ENCODE measurements around the gene TTC8.
"Not testable (repeated sequence)": the region's sequence is repeated elsewhere in the genome, so short reads cannot be mapped to it uniquely, and the experiment has no call there.

Gene TTC8

DNA sequence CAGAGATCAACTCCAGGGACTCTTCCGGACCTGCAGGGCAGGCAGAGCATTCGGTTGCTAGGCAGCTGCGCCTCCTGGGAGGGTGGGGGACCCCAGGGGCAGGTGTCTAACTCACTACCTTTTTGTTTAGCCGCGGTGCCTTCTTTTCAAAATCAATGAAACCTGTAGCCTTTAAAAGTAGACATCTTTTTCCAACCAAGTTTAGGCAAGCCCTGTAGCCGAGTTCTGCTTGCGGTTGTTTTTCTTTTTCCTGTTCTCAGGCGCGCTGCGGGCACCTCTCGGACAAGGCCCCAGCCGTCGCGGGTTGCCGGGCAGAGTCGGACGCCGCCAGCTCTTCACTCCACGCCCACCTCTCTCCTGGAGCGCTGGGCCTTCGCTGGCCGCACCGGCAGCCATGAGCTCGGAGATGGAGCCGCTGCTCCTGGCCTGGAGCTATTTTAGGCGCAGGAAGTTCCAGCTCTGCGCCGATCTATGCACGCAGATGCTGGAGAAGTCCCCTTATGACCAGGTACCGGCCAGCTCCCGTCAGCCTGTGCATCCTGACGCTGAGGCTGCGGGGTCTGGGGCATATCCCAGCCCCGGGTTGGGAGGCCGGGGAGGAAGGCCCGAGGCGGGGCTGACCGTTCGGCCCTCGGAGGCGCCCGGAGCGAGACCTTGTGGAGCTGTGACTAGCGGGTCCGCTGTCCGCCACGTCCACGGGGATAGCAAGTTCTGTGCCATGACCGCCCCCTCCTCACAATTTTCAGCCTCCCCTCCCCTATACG lies at the start of gene TTC8:
Gene TTC8 (plus strand): TSS at position 338 of the 764 bp plus-strand sequence. CDS start 57 bp downstream, at position 395.
- FAIRE-seq = peak; percentile 18
- DNase-seq (ENCODE audit: low spot score) = peak; percentile 57

DNA sequence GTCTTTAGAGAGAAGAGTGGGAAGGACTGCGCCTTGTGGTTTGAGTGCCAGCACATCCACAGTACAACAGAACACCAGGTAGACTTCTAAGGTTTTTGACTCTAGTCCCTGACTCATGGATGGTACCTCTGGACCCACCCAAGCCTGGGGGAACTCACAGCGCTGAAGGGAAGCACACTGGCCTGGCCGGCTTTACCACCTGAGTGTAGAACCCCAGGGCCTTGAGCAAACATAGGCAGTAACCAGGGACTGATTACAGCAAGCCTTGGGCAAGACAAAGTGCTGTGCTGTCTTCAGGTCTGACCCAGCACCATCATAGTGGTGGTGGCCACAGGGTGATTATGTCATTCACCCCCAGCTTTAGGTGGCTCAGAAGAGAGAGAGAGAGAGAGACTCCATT lies 48.9 kb upstream of the TTC8 start:
- no peak for FAIRE-seq

DNA sequence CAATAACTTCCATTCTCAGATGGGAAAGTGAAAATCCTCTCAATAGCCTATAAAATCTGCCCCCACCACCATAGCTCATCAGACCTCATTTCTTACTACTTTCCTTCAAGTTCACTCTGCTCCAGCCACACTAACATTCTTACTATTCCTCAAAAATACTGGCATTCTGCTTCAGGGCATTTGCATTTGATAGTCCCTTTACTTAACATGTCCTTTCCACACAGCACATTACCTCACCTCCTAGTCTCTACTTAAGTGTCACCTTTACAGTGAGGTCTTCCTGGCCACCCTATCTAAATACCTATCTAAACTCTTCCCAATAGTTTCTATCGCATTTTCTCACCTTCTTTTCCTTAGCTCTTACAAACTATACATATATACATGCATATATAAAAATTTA lies 38.5 kb upstream of the TTC8 start:
- FAIRE-seq (no peak), DNase-seq (ENCODE audit: low spot score) (no peak)

More for the DNA sequence above, 48.9 kb upstream of the TTC8 start:
- no peak for DNase-seq (ENCODE audit: low spot score)

DNA sequence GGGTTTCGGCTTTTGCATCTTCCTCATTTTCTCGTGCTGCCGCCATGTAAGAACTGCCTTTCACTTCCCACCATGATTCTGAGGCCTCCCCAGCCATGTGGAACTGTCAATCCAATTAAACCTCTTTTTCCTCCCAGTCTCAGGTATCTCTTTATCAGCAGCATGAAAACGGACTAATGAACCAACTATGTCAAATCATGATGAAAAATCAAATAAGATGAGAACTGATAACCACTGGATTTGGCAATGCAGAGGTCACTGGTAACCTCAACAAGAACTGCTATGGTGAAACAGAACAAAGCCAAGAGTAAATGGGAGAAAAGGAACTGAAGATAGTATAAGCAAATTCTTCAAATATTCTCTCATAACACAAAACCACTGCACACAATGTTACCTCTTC lies 37.7 kb upstream of the TTC8 start:
- no peak for DNase-seq (ENCODE audit: low spot score)
- no peak for FAIRE-seq

DNA sequence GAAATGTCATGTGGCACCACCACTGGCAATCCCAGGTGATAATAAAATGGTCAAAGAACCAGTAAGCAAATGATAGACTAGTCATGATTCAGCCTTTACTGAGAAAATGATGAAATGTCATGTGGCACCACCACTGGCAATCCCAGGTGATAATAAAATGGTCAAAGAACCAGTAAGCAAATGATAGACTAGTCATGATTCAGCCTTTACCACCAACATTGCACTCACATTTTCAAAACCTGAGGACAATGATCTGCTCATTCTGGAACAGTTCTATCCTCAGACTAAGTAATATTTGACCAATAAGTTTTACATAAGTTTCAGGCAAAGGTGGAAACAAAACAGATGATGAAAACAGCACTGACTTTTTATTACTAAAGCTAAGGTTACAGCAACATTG lies 34.9 kb upstream of the TTC8 start:
- not testable (repeated sequence) for DNase-seq (ENCODE audit: low spot score)
- FAIRE-seq = peak; percentile 63

DNA sequence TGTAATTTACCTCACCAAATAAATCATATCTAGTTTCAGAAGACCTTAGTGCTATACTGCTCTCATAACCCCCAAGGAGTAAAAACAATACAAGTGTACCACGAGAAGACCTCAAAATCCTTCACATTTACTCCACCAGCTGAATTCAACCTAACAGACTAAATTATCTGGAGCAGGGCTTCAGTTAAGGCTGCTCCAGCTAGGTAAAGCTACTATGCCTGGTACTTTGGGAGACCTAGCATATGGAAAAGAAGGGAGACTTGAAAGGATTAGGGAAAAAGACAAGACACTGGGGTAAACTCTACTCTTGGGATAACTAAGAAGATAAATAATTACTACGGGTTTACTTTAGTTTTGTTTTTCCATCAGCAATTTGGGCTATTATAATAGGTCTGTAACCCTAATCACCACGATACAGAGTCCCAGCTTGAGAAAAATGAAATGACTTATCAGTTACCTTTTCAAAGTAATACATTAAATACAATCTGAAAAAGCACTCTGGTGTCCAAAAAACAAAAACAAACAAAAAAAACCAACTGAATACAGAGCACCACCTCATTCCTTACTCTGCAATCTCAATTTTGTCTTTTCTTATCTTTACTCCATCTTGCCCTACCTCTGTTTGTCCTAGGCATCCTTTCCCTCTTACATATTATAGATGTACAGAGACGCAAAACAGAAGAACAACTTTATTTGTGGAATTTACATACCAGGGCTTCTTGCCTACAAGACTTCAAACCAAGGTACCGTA lies 33.8 kb upstream of the TTC8 start:
- FAIRE-seq = no peak
- no peak for DNase-seq (ENCODE audit: low spot score)

DNA sequence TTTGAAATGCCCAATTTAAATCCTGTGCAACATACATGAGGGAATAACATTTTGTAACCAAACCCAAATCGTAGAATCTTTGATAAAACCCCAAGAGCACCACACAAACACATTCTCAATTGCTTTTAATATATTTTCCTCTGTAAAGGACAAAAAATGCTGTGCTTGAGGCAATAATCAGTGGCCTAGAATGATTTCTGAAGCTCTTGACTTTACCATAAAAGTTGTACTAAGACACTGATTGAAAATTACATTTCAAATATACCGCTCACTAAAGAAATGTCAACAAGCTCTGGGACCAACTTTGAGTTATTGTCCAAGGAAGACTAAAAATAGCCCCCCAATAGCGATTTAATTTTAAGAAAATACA lies 33.2 kb upstream of the TTC8 start:
- FAIRE-seq = no peak
- DNase-seq (ENCODE audit: low spot score) = no peak

DNA sequence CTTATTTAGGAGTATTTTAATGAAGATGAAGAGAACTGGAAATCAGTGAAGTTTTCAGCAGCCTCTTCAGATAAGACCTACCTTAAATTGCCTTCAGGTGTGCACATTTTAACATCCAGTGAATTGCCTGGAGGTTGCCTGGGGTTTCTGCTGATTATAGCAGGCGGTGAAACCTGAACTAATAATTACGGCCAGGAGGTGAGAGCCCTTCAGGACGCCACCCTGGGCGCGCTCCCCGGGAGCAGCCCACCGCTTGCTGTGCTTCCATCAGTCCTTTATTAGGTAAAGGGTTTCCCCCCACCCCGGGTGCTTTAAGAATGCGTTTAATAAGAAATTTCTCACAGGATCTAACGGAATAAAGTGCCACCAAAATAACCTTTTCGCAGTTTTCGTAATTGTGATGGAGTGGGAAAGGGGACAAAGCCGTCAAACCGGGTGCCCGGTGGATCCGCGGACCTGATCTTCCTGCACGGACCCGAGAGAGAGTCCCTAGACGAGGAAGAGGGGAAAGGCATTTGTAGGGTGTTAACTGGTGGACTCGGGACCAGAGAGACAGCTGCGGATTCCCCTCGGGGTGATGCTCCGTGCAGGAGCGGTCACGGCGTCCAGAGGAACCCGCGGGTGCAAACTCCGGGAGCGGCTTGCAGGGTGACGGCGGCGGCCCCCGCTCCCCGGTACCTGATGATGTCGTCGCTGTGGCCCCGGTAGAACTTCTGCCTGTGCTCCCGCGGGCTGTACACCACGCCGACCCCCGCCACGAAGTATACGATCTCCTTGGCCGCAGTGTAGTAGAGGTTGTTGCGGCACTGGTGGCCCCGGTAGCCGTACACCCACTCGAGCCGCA lies 32.6 kb upstream of the TTC8 start:
- no peak for FAIRE-seq
- DNase-seq (ENCODE audit: low spot score) = no peak

DNA sequence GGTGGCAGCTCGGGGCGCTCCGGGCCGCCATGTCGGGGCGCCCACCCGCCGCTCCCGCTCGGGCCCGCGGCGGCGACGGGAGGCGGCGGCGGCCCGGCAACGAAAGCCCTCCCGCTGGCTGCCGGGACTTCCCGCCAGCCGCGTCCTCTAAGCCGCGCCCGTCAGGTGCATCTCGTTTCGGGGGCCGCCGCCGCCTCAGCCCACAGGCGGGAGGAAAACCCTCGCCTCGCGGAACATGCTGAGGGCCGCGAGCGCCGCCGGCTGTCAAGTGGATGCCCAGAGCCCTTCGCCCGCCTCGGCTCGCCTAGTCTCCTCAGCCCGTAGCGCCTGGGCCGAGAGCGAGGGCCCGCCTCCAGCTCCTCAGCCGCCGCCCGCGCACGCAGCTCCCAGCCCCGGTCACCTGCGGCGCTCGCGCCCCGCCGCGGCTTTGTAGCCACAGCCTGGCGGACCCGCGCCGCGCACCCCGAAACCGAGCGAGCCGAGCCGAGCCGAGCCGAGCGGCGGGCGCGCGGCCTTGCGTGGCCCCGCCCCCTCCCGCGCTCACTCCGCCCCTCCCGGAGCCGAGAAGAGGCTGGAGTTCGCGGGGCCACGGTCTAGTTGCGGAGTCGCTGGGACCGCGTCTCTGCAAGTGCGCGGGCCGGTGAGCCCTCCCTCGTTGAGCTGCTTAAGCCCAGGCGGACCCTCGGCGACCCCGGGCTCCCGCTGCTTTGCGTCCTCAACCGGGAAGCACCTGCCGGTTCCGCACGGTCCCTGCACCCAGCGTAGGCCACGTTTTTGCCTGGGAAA lies 31.8 kb upstream of the TTC8 start, which contains the start of gene EML5:
Gene EML5 (minus strand): TSS at position 481 of the 786 bp plus-strand sequence. CDS start 450 bp downstream, at position 31.
- FAIRE-seq (no peak), DNase-seq (ENCODE audit: low spot score) (peak; percentile 7)

DNA sequence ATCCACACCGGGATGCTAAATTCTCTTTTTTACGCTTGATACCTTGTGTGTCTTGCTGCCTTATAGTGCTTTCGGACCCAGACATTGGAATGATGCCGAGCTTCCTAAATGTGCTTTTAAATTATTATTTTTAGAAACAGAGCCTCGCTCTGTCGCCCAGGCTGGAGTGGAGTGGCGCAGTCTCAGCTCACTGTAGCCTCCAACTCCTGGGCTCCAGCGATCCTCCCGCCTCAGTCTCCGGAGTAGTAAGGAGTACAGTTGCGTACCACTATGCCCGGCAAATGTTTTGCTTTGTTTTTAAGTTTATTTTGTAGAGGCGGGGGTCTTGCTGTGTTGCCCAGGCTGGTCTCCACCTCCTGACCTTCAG lies 31.2 kb upstream of the TTC8 start:
- DNase-seq (ENCODE audit: low spot score) = no peak

DNA sequence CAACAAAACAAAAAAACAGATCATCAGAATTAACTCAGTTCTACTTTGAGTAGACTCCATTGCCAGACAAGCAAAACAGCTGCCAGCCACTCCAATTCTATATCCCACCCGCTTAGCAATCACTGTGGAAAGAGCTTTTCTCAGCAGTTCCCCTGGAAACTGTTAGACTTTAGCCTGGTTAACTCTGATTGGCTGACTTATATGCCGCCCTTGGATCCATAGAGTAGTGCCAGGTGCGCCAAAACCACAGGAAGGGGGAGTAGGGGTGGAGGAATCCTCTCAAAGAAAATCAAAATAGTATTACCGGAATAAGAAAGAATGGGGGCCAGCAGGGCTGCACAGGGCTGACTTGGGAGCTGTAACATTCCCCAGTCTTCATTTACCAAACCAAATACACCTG lies 26.3 kb upstream of the TTC8 start:
- no peak for DNase-seq (ENCODE audit: low spot score)
- no peak for FAIRE-seq

More for the DNA sequence above, 31.2 kb upstream of the TTC8 start:
- FAIRE-seq = no peak

DNA sequence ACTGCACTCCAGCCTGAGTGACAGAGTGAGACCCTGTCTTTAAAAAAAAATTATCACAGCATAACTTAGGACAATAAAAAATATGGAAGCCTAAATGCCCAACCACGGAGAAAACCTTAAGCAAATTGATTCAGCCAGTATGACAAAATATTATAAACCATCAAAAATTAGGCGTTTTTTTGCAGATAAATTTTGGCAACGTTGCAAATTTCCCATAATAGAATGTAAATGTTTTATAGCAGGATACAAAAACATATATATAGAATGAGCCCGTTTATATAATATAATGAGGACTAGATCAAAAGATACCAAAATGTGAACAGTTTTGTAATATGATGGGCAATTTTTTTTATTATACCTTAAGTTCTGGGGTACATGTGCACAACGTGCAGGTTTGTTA lies 24.9 kb upstream of the TTC8 start:
- FAIRE-seq (no peak), DNase-seq (ENCODE audit: low spot score) (no peak)

DNA sequence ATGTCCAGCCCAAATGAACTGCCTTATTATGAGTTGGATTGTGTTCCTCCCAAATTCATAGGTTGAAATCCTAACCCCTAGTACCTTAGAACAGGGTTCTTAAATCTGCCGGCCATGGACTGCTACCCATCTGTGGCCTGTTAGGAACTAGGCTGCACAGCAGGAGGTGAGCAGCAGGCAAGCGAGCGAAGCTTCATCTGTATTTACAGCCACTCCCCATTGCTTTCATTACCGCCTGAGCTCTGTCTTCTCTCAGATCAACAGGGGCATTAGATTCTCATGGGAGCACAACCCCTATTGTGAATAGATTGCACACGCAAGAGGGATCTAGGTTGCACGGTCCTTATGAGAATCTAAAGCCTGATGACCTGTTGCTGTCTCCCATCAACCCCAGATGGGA lies 21.9 kb upstream of the TTC8 start:
- FAIRE-seq (no peak), DNase-seq (ENCODE audit: low spot score) (no peak)

DNA sequence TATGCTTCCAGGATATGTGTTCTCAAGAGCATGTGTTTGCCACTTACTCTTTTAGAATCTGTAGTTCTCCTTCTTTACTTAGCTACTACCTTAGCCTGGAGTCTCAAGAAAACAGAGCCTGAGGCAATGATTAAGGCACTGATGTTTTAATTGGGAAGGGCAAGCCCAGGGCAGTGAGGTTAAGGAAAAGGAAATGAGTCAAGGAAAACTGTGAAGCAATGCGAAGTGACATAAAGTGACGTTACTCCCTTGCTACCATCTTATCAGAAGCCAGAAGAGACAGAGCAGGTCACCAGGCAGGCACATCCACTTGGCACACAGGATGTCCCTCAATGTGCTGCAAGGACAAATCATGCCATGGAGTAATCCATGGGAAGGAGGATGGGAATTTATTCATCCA lies 20.4 kb upstream of the TTC8 start:
- FAIRE-seq (no peak), DNase-seq (ENCODE audit: low spot score) (no peak)

DNA sequence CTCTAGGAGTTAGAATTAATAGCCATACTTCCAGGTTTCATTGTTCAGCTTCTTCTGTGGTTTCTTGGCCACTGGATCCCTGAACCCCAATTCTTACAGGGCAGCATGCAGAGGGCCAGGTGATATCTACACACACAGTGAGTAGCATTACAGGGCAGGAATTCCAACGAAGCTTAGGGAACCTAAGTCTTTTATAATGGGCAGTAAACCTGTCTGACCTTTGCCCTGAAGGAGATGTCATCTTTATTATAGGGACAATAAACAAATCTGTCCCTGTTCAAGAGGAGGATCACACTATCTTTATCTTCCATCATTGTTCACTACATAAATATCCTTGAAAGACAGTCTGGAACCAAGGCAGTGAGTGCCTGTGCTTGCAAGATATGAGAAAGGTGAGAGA lies 20.0 kb upstream of the TTC8 start:
- no peak for FAIRE-seq
- DNase-seq (ENCODE audit: low spot score) = no peak

DNA sequence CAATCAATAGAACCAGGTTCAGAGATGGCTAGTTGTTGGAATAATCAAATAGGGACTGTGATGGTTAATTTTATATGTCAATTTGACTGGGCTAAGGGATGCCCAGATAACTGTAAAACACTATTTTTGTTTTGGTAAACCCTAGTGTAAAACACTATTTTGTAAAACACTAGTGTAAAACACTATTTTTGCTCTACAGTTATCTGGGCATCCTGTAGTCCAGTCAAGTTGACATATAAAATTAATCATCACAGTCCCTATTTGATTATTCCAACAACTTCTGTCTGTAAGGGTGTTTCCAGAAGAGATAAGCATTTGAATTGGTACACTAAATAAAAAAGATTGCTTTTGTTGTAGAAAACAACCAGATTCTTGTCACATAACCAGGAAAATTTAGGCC lies 16.1 kb upstream of the TTC8 start:
- no peak for DNase-seq (ENCODE audit: low spot score)
- FAIRE-seq = no peak

DNA sequence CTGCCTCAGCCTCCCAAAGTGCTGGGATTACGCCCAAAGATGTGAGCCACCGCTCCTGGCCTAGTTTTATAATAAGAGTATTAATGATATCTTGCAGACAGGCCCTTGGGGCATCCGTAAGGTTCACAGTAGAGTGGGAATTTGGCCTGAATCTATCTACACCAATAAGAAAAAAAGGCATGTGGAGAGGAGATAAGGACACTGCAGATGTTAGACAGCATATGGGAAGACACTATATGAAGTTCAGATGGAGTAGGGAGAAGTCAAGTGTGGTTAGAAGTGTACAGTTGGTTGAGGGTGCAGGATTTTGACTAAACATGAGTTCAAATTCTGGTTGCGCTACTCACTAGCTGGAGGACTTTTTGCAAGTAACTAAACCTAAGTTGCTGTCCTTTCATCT lies 8.5 kb upstream of the TTC8 start:
- DNase-seq (ENCODE audit: low spot score) (no peak), FAIRE-seq (no peak)

DNA sequence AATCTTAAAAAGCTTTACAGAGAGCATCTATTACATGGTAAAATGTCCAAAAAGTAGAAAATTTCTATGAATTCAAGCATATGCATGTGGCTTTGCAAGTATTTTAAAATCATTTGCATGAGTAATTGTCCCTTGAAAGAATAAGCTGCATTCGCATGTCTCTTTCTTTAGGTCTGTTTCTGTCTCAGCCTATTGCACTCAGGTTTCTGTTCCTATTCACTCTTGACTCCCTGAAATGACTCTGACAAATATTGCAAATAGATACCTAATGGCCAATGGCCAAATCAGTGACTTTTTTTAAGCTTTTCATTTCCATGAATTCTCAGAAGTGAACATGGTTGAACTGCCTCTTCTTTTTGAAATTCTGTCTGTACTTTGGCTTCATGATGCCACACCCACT lies 6.4 kb upstream of the TTC8 start:
- FAIRE-seq = no peak
- DNase-seq (ENCODE audit: low spot score) = no peak

DNA sequence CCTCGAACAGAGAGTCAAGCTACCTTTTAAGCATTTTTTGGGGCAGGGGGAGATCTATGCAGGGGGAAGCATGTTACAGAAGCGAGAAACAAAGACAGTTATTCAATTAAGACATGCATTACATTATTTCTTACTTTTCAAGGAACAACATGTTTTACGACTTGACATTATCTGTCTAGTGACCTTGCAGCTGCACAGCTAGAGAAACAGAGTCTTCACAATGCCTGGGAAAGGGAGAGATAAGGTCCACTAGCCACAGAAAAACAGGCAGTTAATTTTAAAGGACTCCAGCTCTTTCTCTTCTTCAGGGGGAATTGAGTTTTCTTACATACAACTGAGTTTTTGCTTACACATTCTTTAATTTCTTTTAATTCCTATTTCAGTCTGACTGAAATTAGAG lies 4.8 kb upstream of the TTC8 start:
- not testable (repeated sequence) for FAIRE-seq; DNase-seq (ENCODE audit: low spot score)

DNA sequence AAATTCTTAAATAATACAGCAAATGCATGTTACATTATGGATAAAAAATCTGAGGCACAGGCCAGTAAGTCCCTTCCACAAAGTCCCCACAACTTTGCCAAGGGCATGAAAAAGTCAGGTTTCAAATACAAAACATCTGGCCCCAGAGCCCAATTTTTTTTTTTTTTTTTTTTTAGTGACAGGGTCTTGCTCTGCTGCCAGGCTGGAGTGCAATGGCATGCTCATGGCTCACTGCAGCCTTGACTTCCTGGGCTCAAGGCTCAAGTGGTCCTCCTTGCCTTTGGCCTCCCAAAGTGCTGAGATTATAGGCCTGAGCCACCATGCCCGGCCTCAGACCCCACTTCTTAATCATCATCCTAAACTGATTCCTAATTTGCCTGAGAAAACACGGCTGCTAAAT lies 3.1 kb upstream of the TTC8 start:
- FAIRE-seq (no peak), DNase-seq (ENCODE audit: low spot score) (no peak)

DNA sequence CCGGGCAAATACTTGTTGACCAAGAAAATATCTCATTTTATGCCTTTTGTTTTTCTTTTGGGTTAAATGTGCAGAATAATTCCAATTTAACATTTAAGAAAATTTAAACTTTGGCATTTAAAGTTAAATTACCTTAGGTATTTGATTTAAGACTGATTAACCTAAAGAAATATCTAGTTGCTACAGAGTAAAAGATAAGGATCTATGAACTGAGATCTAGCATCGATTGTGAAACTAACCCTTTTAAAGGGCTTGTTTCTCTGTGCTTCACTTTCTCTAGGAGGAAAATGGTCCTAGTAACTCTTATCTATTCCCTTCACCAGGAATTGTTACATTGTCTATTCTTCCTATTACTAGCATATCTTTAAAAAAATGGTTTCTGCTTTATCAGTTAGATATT lies 2.6 kb upstream of the TTC8 start:
- FAIRE-seq = no peak

More for the DNA sequence above, 2.6 kb upstream of the TTC8 start:
- DNase-seq (ENCODE audit: low spot score) = no peak
